NK-92 treated with Interleukin-12 subunit alpha and Interleukin-12 subunit beta, amount 100 ng/mL, for 24 hours (cell line): ENCODE data around the gene RPL18.

Source experiments
- DNase-seq: peaks from one replicate; lab custom pipeline; 2025; lab: John Stamatoyannopoulos, UW

RPL18 gene

DNA sequence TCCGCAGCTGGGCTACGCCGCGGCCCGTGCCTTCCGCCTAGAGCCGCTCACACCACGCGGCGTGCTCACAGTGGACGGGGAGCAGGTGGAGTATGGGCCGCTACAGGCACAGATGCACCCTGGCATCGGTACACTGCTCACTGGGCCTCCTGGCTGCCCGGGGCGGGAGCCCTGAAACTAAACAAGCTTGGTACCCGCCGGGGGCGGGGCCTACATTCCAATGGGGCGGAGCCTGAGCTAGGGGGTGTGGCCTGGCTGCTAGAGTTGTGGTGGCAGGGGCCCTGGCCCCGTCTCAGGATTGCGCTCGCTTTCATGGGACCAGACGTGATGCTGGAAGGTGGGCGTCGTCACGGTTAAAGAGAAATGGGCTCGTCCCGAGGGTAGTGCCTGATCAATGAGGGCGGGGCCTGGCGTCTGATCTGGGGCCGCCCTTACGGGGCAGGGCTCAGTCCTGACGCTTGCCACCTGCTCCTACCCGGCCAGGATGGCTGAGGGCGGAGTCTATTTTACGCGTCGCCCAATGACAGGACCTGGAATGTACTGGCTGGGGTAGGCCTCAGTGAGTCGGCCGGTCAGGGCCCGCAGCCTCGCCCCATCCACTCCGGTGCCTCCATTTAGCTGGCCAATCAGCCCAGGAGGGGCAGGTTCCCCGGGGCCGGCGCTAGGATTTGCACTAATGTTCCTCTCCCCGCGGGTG is 10.8 kb upstream of the RPL18 start:
- no peak for DNase-seq

DNA sequence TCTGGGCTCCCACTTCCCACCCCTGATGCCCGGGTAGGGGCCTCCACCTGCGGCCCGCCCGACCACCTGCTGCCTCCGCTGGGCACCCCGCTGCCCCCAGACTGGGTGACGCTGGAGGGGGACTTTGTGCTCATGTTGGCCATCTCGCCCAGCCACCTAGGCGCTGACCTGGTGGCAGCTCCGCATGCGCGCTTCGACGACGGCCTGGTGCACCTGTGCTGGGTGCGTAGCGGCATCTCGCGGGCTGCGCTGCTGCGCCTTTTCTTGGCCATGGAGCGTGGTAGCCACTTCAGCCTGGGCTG is 10.3 kb upstream of the RPL18 start:
- no peak for DNase-seq

DNA sequence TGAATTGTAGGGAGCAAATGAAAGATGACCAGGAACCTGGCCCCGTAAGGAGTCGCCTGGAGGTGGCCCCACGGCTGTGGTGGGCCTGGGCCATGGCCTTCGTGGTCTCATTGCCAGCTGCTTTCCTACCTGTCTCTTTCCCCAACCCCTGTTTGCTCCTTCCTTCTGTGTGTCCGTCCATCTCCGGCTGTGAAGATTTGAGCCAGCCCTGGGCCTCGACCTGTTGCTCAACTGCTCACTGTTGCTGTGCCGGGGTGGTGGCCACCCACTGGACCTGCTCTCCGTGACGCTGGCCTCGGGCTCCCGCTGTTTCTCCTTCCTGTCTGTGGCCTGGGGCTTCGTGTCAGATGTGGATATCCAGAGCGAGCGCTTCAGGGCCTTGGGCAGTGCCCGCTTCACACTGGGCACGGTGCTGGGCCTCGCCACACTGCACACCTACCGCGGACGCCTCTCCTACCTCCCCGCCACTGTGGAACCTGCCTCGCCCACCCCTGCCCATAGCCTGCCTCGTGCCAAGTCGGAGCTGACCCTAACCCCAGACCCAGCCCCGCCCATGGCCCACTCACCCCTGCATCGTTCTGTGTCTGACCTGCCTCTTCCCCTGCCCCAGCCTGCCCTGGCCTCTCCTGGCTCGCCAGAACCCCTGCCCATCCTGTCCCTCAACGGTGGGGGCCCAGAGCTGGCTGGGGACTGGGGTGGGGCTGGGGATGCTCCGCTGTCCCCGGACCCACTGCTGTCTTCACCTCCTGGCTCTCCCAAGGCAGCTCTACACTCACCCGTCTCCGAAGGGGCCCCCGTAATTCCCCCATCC is 9.7 kb upstream of the RPL18 start:
- DNase-seq = no peak

DNA sequence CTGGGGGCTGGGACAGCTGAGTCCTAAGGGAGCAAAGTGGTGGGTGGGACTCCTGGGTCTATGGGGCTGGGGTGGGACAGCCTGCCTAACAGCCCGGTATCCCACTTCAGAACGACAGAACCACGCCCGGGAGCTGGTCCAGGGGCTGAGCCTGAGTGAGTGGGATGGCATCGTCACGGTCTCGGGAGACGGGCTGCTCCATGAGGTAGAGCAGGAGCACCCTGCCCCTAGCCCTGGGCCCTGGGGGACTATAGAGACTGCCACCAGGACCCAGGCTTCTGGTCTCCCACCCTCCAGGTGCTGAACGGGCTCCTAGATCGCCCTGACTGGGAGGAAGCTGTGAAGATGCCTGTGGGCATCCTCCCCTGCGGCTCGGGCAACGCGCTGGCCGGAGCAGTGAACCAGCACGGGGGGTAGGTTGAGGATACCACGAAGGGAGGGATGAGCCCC is 8.9 kb upstream of the RPL18 start:
- no peak for DNase-seq

DNA sequence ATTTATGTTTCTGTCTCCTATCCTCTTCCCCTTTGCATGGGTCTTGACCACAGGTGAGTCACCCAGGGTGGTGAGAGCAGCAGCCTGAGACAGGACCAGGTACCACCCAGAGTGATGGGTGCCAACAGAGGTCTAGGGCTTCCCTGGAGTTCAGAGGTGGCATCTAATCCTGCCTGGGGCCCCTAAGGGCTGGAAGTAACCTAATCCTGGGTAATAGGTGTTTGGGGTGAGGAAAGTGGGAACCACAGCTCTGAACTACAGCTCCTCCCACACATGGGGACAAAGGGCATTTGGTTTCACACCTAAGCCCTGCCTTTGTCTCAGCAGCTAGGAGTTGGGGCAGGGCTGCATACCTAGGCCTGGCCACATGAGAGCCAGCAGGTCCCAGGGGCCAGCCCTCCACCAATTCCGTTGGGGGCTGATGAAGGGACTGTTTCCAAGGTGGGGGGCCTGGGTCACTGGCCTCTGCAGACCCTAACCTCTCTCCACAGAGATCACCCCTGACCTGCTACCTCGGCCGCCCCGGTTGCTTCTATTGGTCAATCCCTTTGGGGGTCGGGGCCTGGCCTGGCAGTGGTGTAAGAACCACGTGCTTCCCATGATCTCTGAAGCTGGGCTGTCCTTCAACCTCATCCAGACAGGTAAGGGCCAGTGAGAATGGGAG is 8.4 kb upstream of the RPL18 start:
- DNase-seq = peak; percentile 71

DNA sequence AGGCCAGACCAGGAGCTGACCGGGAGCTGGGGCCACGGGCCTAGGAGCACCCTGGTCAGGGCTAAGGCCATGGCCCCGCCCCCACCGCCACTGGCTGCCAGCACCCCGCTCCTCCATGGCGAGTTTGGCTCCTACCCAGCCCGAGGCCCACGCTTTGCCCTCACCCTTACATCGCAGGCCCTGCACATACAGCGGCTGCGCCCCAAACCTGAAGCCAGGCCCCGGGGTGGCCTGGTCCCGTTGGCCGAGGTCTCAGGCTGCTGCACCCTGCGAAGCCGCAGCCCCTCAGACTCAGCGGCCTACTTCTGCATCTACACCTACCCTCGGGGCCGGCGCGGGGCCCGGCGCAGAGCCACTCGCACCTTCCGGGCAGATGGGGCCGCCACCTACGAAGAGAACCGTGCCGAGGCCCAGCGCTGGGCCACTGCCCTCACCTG is 6.9 kb upstream of the RPL18 start:
- DNase-seq = no peak

DNA sequence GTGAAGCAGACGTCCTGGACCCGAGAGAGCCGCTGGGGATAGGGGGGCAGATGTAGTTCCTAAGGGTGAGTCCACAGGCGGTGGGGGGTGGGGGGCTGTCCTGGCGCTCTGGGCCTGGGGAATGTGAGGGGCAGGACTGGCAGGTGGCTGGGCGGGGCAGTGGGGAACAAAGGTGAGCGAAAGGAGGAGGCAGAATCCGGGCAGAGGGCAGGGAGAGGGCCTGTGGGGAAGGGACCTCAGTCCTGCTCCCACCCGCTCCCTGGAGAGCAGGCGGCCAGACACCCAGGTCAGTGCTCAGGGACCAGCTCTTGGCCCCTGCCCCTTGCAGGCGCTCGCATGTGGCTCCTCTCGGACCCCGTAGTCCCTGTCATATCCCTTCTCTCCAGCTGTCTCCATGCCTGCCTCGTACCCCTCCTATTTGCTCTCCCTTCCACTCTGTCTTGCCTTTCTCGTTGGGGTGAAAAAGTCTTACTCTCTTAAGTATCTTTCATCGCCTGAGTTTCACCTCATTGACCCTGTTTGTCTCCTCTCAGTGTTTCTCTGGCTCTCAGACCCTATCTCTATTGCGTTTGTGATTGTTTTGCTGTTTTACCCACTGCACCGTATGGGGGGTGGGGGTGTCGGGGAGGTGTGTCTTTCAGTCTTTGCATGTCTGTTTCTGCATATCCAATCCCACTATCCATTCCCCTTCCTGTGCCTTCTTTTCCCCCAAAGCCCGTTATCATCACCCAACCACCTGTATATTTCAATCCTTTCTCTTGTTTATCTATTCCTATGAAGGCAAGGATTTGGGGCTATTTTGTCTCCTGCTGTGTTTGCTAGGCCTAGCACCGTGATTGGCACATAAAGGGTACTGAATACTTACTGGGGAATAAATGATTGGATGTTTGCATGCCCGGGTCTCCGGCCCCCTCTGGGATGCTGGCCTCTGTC is 6.1 kb upstream of the RPL18 start:
- no peak for DNase-seq

DNA sequence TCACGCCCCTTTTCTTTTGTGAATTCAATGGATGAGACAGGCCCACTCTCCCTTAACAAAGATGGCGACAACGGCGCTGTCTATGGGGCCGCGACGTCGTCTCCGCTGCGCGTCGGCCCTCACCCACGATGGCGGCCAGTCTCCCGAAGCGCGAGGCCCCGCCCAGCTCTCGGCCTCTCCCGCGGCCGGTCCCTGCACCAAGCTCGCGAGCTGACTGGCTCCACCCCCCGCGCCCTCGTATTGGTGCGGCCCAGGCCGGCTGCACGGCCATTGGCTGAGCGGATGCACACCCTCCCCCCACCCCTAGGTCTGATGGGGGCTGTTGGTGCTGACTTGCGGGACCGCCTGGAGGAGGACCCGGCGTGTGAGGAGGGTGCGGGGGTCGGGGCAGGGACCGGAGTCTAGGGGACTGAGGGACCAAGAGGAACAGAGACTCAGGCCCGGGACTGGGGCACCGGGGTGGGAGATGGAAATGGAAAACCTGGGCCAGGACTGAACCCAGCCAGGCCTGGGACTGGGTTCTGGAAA is 5.2 kb upstream of the RPL18 start:
- peak; percentile 93 for DNase-seq

DNA sequence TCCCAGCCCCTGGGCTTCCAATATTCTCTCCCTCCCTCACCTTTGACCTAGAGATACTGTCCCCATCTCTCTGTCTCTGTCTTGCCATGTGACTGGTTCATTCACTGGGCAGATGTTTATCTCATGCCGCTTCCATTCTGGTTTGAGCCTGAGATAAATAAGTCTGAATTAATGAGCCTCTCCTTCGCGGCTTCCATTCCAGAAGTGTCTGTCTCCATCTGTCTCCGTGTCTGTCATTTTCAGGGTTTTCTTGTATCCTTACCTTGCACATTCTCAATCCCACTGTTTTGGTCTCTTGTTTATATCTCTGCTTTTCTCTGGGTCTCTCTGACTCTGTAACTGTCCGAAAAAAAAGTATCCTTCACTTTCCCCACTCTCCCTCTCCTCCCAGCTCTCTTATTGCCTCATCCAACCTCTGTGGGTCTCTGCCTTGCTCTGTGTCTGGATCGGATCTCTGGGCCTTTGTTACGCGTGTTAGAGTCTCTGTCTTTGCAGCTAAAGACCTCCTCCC is 4.6 kb upstream of the RPL18 start:
- no peak for DNase-seq

DNA sequence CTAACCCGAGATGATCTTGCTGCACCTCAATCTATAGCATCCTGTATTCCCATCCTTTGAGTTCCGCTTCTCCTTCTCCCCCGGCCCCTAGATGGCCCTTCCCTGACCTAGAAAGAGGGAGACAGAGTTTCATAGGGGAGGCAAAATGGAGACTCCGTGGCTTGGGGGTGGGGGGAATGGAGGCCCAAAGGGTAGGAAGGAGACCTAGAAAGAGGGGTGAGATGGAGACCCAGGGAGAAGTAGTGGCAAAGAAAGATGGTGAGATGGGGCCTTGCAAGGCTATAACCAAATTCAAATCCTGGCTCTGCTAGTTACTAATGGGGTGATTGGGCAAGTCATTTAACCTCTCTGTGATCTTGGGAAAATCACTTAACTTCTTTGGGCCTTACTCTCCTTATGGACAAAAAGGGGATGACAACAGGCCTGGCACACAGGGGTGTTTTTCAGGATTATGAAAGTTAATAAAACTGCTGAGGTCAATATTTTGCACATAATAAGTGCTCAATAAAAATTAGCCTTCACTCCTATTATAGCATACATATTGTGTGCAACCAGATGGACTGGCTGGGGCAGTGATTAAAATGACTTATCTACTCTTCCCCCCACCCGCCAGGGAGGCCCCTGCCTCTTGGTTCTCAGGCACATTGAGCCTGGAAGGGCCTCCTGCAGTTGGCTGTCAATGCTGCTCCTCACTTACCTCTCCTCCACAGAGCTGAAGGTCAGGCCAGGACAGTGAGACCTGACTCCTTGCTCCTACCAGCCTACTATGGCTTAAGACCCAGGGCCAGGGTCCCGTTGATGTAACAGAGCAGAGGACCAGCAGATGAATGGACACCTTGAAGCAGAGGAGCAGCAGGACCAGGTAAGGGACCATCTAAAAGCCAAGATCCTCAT is 961 bp upstream of the RPL18 start:
- no peak for DNase-seq

DNA sequence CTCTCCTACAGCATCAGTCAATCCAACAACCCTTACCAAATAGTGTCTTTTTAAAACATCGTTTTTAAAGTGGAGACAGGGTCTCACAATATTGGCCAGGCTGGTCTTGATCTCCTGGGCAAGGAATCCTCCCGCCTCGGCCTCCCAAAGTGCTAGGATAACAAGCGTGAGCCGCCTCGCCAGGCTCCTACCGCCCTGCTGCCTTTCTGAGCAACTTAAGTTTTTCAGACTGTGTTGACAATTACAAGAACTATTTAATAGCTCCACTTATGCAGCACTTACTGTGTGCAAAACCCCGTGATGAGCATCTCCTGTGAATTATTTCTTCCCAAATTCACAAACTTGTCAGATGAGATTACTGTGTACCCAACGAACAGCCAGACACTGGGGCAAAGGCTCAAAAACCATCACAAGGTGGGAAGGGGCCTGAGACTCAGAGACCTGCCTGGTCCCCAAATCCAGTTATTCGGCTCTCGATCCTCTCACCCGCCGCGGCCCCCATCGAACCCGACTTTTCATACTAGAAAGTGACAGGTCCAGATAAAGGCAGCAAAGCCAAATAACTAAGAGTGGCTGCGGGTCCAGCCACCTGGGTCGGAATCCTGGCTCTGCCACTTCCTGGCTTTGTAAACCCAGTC is 581 bp downstream of the RPL18 start:
- no peak for DNase-seq

DNA sequence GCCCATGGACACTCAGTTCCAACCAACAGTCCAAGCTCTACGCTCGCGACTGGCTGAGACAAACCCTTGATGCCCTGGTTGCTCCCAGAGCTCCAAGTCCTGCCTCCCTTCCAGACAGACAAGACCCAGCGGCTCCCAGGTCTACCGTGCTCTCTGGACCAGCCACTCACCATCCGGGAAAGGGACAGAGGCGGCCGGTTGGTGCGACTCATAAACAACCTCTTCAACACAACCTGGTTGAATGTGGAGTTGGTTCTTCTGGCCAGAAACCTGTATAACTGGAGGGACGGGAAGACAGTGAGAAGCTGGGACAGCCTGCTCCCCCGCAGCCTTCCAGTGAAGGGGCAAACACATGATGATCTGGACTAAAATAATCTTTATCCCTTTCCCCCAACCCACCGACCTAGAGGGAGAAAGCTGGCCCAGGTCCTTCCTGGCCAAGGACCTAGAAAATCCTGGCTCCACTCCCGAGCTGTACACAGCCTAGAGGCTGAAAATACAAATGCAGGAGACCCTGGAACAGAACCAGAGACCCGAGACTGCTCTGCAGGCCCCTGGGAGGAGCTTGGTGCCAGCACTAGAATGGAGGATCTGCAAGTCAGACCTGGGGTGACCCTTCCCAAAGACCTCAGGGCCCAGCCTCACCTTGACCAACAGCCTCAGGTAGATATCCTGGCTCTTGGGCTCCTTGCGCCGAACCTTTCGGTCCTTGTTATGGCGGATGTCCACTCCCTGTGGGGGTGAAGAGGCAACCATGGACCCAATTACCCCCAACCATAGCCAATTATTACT is 1.6 kb downstream of the RPL18 start:
- DNase-seq = no peak

DNA sequence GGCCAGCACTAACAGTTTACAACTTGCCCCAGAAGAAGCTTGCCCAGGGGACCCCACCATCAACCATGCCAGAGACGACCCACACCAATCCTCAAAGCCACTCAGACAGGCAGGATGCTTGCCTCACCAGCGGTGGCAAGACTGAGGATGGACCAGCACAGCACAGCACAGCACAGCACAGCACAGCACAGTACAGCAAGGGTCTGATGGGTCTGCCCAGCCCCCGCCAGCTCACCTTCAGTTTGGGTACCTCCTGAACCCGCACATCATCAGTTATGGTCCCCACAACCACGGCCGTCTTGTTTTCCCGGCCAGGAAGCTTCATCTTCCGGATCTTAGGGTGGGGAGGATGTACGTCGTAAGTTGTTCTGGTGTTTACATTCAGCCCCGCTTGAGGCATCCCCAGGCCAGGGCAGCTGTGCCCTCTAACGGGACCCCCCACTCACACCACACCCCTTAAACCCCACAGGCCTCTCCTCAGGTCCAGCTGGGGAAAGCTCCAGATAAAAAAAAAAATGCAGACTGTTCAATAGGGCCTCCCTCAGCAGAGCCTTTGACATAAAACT is 2.4 kb downstream of the RPL18 start:
- no peak for DNase-seq

DNA sequence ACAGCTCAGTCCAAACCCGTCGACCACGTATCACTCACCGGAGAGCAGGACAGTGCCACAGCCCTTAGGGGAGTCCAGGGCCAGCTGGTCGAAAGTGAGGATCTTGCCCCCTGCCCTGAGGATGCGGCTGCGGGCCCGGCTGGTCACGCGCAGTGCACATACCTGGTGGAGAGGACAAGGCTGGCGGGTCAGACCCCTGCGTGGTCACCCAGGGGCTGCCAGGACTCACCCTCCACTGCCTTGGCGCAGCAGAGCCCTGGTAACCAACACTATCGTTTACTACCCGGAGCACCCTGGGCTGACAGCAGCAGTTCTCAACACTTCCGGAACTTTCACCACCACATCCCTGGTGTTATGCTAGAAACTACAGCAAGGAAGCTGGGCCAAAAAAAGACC is 2.9 kb downstream of the RPL18 start:
- DNase-seq = no peak

DNA sequence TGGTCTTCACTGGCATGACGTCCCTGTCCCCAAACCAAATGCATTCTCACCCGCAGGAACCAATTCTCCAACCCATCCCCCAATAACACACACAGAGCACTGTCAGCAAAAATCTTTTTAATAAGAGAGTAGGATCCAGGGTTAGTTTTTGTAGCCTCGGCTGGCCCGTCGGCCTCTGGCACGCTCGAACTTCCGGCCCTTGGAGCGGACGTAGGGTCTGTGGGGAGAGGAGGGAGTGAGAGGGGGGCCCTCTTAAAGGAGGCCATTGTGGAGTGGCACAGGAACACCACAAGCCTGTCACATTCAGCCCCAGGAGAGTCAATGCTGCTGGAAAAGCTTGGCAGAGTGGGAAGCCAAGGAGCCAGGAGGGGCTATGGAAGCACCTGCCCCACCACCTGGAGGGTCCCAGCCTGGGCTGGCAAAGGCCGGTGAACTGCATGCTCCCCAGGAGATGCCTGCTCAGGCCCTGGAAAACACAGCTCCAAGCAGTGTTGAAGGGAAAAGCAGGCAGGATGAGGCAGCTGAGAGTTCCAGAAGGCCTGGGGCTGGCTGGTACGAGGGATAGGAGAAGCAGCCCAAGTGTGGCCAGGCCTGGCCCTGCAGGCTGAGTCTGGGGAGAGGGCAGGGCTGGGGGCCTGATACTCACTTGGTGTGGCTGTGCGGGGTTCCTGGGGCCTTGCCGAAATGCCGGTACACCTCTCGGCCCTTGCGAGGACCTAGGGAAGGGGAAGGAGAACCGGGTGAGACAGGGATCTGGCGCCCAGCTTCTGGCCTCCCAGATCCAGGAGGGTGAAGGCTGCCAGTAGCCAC is 3.5 kb downstream of the RPL18 start:
- DNase-seq = no peak

DNA sequence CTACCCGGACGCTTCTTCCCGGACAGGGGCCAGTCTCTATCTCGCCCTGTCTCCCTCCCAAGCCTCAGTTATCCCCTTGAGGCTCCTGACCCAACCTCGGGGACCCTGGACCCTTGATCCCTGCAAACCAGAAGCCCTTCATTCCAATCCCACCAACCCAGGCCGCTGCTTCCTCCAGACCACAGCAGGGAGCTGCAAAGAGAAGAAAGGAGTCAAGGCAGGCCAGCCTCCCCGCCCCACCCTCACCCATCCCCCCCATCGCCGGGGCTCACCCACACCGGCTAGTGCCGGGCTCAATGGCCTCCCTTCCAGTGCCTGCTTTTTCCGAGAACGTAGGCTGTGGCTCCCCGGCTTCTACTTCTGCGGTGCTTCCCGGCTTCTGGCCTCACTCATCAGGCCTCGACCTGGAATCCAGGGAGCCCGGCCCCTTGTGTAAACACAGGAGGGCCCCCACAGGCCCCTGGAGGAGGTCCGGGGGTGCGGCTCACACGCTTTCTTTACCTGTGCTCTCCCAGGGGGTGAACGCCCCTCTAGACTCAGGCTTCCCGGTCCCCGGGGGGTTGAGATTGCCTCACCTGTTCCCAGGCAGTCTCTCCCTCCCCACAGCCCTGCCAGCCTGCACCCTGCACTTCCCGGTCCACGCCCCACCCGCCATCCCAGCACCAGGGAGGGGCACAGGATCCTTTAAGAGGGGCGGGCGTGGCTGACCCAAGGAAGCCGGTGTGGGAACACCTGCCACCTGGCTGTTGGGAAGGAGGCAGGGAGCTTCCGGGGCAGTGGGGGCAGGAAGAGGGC is 4.3 kb downstream of the RPL18 start, which contains the start of gene FAM83E:
FAM83E (minus strand) TSS at position 641 of the 795 bp plus-strand sequence. CDS start 1,704 bp downstream, outside the sequence.
- no peak for DNase-seq

DNA sequence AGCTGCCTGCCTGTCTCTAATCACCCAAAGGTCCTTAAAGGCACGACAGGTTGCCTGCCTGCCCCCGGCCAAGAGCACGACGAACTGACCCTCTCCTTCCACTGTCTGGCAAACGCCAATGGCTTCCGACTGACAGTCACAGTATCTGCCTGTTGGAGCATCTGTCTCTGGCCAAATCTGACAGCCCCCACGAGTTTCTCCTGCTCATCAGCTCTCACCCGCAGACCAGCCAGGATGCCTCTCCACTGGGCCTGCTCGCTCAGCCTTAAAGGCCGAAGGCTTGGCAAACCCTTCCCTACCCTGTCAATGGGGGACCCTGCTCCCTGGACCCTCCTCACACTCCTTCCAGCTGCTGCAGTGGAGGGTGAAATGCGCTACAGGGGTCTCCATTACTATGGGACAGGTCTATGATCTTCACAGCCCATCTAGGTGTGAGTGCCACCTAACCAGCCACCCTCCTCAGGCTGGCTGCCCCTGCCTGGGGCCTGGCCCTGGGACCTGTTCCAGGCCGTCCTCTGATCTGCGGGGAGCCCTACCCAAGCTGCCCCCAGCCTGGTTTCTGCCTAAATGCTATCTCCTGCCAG is 5.0 kb downstream of the RPL18 start:
- no peak for DNase-seq
